Measurements from ENCODE around the gene ARHGEF7.

Gene ARHGEF7

DNA sequence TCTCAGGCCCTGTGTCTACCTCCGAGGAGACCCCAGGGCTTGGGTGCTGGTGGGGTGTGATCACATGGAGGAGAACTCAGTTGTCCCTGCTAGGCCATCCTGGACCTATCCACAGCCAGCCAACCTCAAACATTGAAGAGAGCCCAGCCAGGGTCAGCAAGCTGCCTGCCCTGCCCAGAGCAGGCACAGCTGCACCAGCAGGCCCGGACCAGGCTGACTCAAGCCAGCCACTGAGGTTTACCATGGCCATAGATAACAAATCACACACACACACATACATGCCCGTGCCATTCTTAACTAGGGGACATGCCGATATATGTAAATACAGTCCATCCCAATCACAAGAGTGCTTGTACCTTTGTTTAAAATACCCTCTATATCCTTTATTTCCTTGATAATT lies 8.1 kb downstream of the ARHGEF7 start:
- H3K4me3 ChIP-seq (ENCODE audit: low read length): no peak overlapping the region
- DNase-seq (ENCODE audit: low read depth): no peak
- TF ChIP-seq, protein P1, sequence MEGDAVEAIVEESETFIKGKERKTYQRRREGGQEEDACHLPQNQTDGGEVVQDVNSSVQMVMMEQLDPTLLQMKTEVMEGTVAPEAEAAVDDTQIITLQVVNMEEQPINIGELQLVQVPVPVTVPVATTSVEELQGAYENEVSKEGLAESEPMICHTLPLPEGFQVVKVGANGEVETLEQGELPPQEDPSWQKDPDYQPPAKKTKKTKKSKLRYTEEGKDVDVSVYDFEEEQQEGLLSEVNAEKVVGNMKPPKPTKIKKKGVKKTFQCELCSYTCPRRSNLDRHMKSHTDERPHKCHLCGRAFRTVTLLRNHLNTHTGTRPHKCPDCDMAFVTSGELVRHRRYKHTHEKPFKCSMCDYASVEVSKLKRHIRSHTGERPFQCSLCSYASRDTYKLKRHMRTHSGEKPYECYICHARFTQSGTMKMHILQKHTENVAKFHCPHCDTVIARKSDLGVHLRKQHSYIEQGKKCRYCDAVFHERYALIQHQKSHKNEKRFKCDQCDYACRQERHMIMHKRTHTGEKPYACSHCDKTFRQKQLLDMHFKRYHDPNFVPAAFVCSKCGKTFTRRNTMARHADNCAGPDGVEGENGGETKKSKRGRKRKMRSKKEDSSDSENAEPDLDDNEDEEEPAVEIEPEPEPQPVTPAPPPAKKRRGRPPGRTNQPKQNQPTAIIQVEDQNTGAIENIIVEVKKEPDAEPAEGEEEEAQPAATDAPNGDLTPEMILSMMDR (conservative IDR thresholded peaks at IDR 0.05; ENCODE audit: low read length): no peak

DNA sequence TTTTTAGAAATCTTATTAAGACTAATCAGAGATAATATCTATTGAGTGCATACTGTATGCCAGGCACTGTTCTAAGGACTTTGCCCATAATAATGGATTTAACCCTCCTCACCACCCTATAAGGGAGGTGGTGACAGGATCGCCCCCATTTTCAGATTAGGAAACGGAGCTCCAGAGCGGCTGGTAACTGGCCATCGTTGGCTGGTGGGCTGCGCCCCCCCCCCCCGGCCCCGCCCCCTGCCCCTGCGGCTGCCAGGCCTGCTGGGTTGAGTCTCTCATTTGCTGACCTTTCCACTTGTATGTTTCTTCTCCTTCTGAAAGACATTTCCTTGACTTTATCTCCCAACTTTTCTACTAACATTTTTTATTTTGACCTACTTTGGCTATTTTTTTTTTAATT lies 8.5 kb downstream of the ARHGEF7 start:
- TF ChIP-seq, protein P1 (conservative IDR thresholded peaks at IDR 0.05; ENCODE audit: low read length): no peak
- no peak for DNase-seq (ENCODE audit: low read depth)
- H3K4me3 ChIP-seq (ENCODE audit: low read length): no peak overlapping the region

DNA sequence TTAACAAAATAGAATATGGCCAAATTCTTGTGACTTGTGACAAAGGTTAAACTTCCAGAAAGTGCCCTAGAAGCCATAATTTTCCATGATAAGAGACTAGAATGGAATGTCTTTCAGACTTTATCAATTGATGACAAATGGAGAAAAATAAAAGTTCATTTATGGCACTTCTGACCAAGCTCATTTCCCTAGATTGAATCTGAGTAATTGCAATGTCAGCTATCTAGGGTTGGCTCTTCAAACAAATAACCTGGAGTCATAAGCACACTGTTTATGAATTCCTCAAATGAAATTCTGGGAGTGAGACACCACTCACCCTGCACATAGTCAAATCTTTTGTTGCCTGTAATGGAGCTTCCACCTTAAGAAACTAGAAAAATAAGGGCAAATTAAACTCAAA lies 11.4 kb downstream of the ARHGEF7 start:
- TF ChIP-seq, protein P1 (conservative IDR thresholded peaks at IDR 0.05; ENCODE audit: low read length): no peak
- H3K4me3 ChIP-seq (ENCODE audit: low read length): no peak overlapping the region
- no peak for DNase-seq (ENCODE audit: low read depth)

DNA sequence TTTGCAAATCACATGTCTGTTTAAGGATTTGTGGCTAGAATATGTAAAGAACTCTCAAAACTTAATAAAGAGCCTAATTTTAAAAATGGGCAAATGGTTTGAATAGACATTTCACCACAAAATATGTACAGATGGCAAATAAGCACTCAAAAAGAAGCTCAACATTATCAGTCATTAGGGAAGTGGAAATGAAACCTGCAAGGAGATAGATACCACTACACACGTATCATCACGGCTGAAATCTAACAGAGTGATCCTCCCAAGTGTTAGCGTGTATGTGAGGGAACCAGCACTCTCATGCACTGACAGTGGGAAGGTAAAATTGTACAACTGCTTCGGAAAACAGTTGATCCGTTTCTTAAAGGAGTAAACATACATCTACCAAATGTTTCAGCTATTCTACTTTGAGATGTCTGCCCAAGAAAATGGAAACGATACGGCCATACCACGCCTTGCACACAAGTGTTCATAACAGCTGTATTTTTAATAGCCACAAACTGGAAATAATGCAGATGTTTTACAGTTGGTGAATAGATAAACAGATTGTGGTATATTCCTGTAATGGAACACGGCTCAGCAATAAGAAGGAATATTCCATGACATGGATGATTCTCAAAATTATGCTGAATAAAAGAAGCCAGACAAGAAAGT lies 14.5 kb downstream of the ARHGEF7 start:
- TF ChIP-seq, protein P1 (conservative IDR thresholded peaks at IDR 0.05; ENCODE audit: low read length): no peak
- DNase-seq (ENCODE audit: low read depth): no peak

DNA sequence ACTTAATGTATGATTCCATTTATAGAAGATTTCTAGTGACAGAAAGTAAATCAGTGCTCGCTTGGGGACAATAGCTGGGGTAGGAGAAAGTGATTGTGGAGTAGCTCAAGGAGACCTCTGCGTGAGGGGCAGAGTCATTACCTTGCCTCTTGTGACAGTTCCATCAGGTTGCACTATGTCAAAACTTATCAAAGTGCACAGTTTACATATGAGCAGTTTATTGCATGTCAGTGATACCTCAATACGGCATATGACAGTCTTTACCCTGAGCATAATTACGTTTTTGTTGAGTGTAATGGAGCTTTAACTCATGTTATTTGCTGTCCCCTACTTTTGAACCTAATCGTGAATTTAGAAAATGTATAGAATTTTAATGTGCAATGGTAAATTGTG lies 15.0 kb downstream of the ARHGEF7 start:
- no peak for DNase-seq (ENCODE audit: low read depth)
- no peak overlapping the region for H3K4me3 ChIP-seq (ENCODE audit: low read length)
- TF ChIP-seq, protein P1 (conservative IDR thresholded peaks at IDR 0.05; ENCODE audit: low read length): no peak

More for the DNA sequence above, 14.5 kb downstream of the ARHGEF7 start:
- H3K4me3 ChIP-seq (ENCODE audit: low read length): no peak overlapping the region

DNA sequence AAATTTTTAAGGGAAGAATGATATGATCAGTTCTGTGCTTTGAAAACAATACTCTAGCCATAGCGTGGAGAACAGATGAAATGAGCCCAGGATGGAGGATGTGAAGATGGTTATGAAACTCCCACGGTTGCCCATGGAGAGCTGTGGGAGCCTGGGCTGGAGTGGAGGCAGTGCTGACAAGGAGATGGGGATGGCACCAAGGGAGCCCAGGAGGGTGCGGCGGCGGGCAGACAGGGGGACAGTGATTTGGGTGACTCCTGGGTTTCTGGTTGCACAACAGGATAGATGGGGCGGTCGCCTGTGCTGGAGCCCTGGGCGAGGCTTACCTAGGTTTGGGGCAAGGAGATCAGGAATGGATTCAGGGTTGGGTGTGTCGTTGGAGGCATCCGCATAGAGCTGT lies 15.9 kb downstream of the ARHGEF7 start:
- no peak for DNase-seq (ENCODE audit: low read depth)
- TF ChIP-seq, protein P1 (conservative IDR thresholded peaks at IDR 0.05; ENCODE audit: low read length): no peak
- no peak overlapping the region for H3K4me3 ChIP-seq (ENCODE audit: low read length)

DNA sequence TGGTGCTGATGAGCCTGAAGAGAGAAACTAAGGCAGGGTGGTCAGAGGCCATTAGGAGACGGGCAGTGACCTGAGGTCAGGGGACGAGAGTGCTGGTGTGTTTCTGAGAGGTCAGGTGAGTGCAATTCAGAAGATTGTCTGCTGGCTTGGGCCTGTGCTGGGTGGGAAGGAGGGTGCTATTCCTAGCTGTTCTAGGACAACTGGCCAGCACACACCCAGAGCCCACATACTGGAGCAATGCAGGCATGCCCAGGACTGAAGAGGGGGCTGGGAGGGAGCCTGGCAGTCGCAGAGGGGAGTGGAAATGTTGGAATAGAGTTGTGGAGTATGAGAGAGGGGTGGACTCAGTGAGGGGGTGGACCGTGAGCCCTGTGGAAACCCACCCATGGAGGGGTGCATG lies 16.5 kb downstream of the ARHGEF7 start:
- DNase-seq (ENCODE audit: low read depth): no peak
- no peak overlapping the region for H3K4me3 ChIP-seq (ENCODE audit: low read length)
- TF ChIP-seq, protein P1 (conservative IDR thresholded peaks at IDR 0.05; ENCODE audit: low read length): no peak

Data from AG10803 (cell line).